Nephron (organoid): Measurements from ENCODE around the gene IPO8.
"Not testable (repeated sequence)": the region's sequence is repeated elsewhere in the genome, so short reads cannot be mapped to it uniquely, and the experiment has no call there.

Experiments
- H3K27ac Mint-ChIP-seq, 3 experiments: 2 replicates each; pipeline ENCODE4 v1.8.0; 2020; ENCODE audit warnings: mixed read lengths in 3 of 3, mild to moderate bottlenecking in 2 of 3, moderate library complexity in 1 of 3
- H3K27me3 Mint-ChIP-seq: 2 replicates; pipeline ENCODE4 v1.8.0; 2021; ENCODE audit warnings: low read depth, mild to moderate bottlenecking, moderate library complexity, mixed read lengths
- H3K36me3 Mint-ChIP-seq: 2 replicates; pipeline ENCODE4 v1.8.0; 2020; ENCODE audit warnings: low read depth, mixed read lengths
- H3K4me1 Mint-ChIP-seq: 2 replicates; pipeline ENCODE4 v1.8.0; 2020; ENCODE audit warnings: mixed read lengths
- H3K4me3 Mint-ChIP-seq, 3 experiments: 2 replicates each; pipeline ENCODE4 v1.8.0; 2020; ENCODE audit warnings: mild to moderate bottlenecking in 3 of 3, mixed read lengths in 3 of 3, moderate library complexity in 2 of 3
- H3K9me3 Mint-ChIP-seq: 2 replicates; pipeline ENCODE4 v1.8.0; 2020; ENCODE audit warnings: mixed read lengths
- CTCF ChIP-seq, 3 experiments: fragments of 200-600 bp; sonication (generic); IDR thresholded peaks; one replicate each; pipeline ENCODE4 v1.5.0; 2021; ENCODE audit warnings: antibody characterized with exemption in 3 of 3; ENCODE audit not compliant: unreplicated experiment in 3 of 3

The IPO8 gene

GRCh38 chr12:30624009-30624408 is 71.7 kb downstream of the IPO8 start:
- Mint-ChIP-seq H3K27me3 (no peaks in the 10 kb centered on the region), H3K4me3 (no peak overlapping the region), H3K36me3 (peaks cover 15% of the 10 kb centered on the region), H3K4me1 (peaks cover 6% of the 10 kb centered on the region), H3K9me3 (no peaks in the 10 kb centered on the region), H3K27ac (no peak overlapping the region)
- TF ChIP-seq CTCF (IDR thresholded peaks at IDR 0.05; ENCODE audit: unreplicated experiment in 3 of 3), result no peak

- no peak for TF ChIP-seq CTCF (IDR thresholded peaks at IDR 0.05; ENCODE audit: unreplicated experiment in 3 of 3)
- Mint-ChIP-seq H3K27me3 (no peaks in the 10 kb centered on the region), H3K4me3 (no peak overlapping the region), H3K4me1 (peaks cover 6% of the 10 kb centered on the region), H3K27ac (no peak overlapping the region), H3K36me3 (peaks cover 11% of the 10 kb centered on the region), H3K9me3 (no peaks in the 10 kb centered on the region)
Measured at GRCh38 chr12:30622509-30622908, 73.2 kb downstream of the IPO8 start.

- H3K4me3 Mint-ChIP-seq, H3K4me1 Mint-ChIP-seq, H3K9me3 Mint-ChIP-seq, H3K27ac Mint-ChIP-seq, H3K27me3 Mint-ChIP-seq: not testable (repeated sequence)
- H3K36me3 Mint-ChIP-seq, result peaks cover 11% of the 10 kb centered on the region
Measured at GRCh38 chr12:30621663-30622241, 73.9 kb downstream of the IPO8 start.

- Mint-ChIP-seq H3K4me3 (no peak overlapping the region), H3K27me3 (no peaks in the 10 kb centered on the region), H3K36me3 (peaks cover 6% of the 10 kb centered on the region), H3K4me1 (peaks cover 13% of the 10 kb centered on the region), H3K9me3 (no peaks in the 10 kb centered on the region), H3K27ac (no peak overlapping the region)
- no peak for TF ChIP-seq CTCF (IDR thresholded peaks at IDR 0.05; ENCODE audit: unreplicated experiment in 3 of 3)
Measured at GRCh38 chr12:30617346-30618016, 78.2 kb downstream of the IPO8 start.

- no peaks in the 10 kb centered on the region for H3K36me3 Mint-ChIP-seq
- no peaks in the 10 kb centered on the region for H3K27me3 Mint-ChIP-seq
- no peak overlapping the region for H3K4me3 Mint-ChIP-seq
- H3K27ac Mint-ChIP-seq, result peak overlapping the region in 1 of 3 experiments; percentile 33
- H3K4me1 Mint-ChIP-seq, result peaks cover 15% of the 10 kb centered on the region
- TF ChIP-seq CTCF (IDR thresholded peaks at IDR 0.05; ENCODE audit: unreplicated experiment in 3 of 3), result no peak
- peaks cover 3% of the 10 kb centered on the region for H3K9me3 Mint-ChIP-seq
Measured at GRCh38 chr12:30614031-30614430, 81.6 kb downstream of the IPO8 start.

- peaks cover 8% of the 10 kb centered on the region for H3K9me3 Mint-ChIP-seq
- TF ChIP-seq CTCF (IDR thresholded peaks at IDR 0.05; ENCODE audit: unreplicated experiment in 3 of 3), result no peak
- no peaks in the 10 kb centered on the region for H3K36me3 Mint-ChIP-seq
Measured at GRCh38 chr12:30613119-30613830, 82.4 kb downstream of the IPO8 start.

More at GRCh38 chr12:30613119-30613830, 82.4 kb downstream of the IPO8 start:
- peak overlapping the region in 1 of 3 experiments; percentile 56 for H3K27ac Mint-ChIP-seq
- H3K27me3 Mint-ChIP-seq, result no peaks in the 10 kb centered on the region
- H3K4me3 Mint-ChIP-seq, result no peak overlapping the region
- peaks cover 15% of the 10 kb centered on the region for H3K4me1 Mint-ChIP-seq
